ENCODE measurements around the gene MAPK4.

- TF ChIP-seq SMC3 (IDR thresholded peaks at IDR 0.05; ENCODE audit: borderline replicate concordance, low read length) = no peak
- TF ChIP-seq CTCF (IDR thresholded peaks at IDR 0.05 in 2 of 3, conservative IDR thresholded peaks at IDR 0.05 in 1 of 3; ENCODE audit: control insufficient read depth in 2 of 3, extremely low read depth in 1 of 3, insufficient read depth in 1 of 3, low read depth in 3 of 3, low read length in 3 of 3) = no peak
- no peak for TF ChIP-seq POLR2A (IDR thresholded peaks at IDR 0.05; ENCODE audit: low read depth, low read length)
Measured at GRCh38 chr18:50528806-50529205, 31.1 kb upstream of the MAPK4 start.

Measured in GM12878 (cell line).